ENCODE data around the gene PNKD.

GRCh38 chr2:218313356-218313755 is 43.0 kb downstream of the PNKD start:
- TF ChIP-seq, protein P1, sequence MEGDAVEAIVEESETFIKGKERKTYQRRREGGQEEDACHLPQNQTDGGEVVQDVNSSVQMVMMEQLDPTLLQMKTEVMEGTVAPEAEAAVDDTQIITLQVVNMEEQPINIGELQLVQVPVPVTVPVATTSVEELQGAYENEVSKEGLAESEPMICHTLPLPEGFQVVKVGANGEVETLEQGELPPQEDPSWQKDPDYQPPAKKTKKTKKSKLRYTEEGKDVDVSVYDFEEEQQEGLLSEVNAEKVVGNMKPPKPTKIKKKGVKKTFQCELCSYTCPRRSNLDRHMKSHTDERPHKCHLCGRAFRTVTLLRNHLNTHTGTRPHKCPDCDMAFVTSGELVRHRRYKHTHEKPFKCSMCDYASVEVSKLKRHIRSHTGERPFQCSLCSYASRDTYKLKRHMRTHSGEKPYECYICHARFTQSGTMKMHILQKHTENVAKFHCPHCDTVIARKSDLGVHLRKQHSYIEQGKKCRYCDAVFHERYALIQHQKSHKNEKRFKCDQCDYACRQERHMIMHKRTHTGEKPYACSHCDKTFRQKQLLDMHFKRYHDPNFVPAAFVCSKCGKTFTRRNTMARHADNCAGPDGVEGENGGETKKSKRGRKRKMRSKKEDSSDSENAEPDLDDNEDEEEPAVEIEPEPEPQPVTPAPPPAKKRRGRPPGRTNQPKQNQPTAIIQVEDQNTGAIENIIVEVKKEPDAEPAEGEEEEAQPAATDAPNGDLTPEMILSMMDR (IDR thresholded peaks at IDR 0.05), result no peak
- no peak for TF ChIP-seq POLR2A (IDR thresholded peaks at IDR 0.05)
